GM12874 (cell line): ENCODE results near the gene INO80E.

Source experiments
- TF ChIP-seq, protein P1 (sequence below): IDR thresholded peaks from 2 replicates; pipeline ENCODE4 v1.5.1; 2011; ENCODE audit warnings: low read depth, mild to moderate bottlenecking, control low read depth, low read length, moderate library complexity; ENCODE audit not compliant: insufficient read depth

INO80E gene

DNA sequence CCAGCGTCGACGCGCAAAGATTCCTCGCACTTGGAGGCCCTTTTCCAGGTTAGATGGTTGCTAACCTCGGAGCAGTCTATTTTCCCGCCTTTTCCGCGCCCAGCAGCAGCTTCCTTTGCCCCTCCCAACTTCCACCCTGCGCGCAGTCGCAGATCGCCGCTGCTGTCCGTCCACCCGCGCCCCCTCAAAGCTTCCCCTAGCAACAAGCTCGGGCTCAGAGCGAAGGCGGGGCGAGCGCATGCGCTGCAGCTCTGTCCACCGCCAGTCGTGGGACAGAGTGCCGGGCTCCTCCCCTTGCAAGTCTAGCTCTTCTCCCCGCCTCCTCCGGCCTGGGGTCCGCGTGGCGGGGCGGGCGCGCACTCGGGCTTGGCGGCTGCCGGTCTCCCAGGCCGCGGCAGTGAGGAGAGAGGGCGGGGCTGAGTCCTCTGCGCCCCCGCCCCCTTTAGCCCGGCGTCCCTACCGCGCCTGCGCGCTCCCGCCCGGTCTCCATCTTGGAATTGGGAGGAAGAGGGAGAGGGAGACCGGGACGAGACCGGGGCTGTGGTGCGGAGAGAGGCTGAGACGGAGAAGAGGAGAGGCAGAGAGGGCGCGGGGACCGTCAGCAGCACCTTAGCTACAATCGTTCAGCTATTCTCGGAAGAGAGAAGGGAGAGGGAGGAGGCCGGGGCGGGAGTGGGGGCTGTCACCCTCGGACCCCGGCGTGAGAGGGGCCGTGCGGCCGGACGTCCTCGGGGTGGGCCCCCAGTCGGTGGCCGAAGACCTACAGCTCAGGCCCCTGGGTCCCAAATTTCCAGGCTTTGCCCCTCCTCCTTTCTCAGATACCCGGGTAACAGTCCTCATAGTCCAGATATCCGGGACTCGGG, 22.4 kb upstream of the INO80E start, which contains the start of gene TAOK2:
Gene TAOK2, plus strand, starts transcription at position 485 of the 863 bp plus-strand sequence. CDS start 3,905 bp downstream, outside the sequence.
- TF ChIP-seq, protein P1, sequence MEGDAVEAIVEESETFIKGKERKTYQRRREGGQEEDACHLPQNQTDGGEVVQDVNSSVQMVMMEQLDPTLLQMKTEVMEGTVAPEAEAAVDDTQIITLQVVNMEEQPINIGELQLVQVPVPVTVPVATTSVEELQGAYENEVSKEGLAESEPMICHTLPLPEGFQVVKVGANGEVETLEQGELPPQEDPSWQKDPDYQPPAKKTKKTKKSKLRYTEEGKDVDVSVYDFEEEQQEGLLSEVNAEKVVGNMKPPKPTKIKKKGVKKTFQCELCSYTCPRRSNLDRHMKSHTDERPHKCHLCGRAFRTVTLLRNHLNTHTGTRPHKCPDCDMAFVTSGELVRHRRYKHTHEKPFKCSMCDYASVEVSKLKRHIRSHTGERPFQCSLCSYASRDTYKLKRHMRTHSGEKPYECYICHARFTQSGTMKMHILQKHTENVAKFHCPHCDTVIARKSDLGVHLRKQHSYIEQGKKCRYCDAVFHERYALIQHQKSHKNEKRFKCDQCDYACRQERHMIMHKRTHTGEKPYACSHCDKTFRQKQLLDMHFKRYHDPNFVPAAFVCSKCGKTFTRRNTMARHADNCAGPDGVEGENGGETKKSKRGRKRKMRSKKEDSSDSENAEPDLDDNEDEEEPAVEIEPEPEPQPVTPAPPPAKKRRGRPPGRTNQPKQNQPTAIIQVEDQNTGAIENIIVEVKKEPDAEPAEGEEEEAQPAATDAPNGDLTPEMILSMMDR = no peak

DNA sequence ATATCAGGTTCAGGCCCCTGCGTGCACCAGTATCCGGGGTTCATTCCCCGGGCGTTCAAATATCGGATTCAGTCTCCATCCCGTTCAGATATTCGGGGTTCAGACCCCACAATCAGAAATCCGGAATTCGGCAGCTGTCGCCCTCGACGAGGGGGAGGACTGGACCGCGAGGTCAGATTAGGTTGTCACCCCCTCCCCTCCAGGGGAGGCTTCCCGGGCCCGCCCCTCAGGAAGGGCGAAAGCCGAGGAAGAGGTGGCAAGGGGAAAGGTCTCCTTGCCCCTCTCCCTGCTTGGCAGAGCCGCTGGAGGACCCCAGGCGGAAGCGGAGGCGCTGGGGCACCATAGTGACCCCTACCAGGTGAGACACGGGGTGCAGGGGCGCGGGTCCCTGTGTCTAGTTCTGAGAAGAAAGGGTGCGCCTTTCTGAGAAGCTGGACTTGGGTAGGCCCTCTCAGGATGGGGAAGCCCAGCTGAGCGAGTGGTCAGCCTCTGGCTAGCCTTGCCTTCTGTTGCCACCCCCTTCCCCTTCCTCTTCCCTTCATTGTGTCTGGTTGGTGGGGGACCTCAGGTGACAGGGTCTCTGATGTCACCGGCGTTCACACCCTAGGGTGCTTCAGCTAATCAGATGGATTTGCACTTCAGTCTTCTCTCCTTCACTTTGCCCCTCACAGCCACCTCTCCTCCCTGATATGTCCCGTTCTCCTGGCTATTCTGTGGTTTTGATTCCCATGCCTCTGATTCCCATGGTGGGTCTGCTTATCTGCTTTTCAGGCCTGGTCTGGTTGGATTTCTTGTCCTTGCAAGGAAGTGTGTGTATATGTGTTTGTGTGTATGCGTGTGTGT, 21.5 kb upstream of the INO80E start:
- TF ChIP-seq, protein P1 = no peak

DNA sequence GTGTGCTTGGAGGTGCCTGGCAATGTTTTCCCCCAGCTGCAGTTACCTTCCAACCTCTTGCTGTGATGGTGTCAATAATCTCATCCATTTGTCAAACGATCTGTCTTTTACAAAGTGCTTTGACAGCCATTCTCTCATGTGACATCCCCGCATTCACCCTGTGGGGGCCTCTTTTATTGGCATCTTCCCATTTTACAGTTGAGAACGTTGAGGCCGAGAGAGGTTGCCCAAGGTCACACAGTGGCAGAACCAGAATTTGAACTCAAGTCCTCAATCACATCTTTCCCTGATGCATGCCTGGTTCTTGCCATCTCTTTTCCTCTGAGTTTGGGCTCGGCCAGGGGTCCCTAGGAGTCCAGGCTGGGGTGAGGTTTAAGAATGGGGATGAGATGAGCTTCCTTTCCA, 20.9 kb upstream of the INO80E start:
- TF ChIP-seq, protein P1 = no peak

DNA sequence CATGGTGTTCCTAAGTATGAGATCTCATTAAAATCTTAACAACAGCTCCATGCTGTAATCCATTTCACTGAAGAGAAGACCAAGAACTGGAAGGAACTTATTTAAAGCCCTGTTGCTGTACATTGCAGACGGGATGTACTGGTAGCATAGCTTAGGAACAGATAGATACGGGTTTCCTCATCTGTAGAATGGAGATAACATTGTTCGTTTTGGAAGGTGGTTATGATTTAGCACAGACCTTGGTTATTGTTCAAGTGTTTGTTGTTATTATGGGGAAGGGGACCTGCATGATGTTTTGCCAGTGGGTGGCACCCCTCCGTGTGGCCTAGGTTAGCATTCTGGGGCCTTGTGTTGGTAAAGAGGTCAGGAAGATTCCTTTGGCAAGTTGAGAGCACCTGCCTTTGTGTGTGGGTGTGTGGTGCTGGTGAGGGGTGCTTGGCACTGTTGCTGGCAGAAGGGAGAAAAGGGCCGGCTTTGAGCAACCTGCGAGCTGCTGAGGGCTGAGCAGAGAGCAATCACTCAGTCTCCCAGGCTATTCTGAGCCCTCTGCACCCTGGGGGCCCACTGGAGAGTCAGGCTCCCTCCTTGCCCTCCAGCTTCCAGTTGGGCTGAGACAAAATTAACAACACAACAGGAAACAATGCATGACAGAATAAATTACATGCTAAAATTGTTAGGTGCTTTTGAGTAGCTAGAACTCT, 20.1 kb upstream of the INO80E start:
- TF ChIP-seq, protein P1 = no peak

GRCh38 chr16:29977063-29977825, 18.8 kb upstream of the INO80E start:
- TF ChIP-seq, protein P1 = no peak

- TF ChIP-seq, protein P1 = no peak
Measured at GRCh38 chr16:29978081-29978480, 18.0 kb upstream of the INO80E start.
